K562 (cell line): ENCODE data around the gene ST14. TPM values are rescaled to one million over a fixed set of nuclear protein-coding genes. Genes with fewer than 3 reads are reported as not detected.

ENCODE experiments used
- ATAC-seq: fragments of 200-7000 bp; cut with Tn5 transposase; 3 replicates; pipeline ENCODE4 v1.9.1; 2020; ENCODE audit warnings: moderate library complexity
- BruUV-seq: library from RNA; stranded (reverse); fragments of 400-500 nt; replicated peaks from 2 replicates; lab custom pipeline; 2021; lab: Mats Ljungman, UMichigan
- CTCF ChIA-PET: fragments of 300-600 bp; formaldehyde crosslinking; extraction: SDS; loops from one replicate; lab custom pipeline; 2021; ENCODE audit warnings: low intra/inter-chr PET ratio; lab: Yijun Ruan, JAX
- POLR2A ChIA-PET: fragments of 300-600, 350-650 bp; sonication (Branson Sonifier 250); formaldehyde crosslinking; extraction: SDS; loops from one replicate; lab custom pipeline; 2021; ENCODE audit warnings: antibody characterized with exemption, inconsistent platforms; lab: Yijun Ruan, JAX
- DNase-seq, 4 experiments: peaks; one replicate each; pipeline versions ENCODE4 v3.0.0 to v3.0.0-alpha.2; 2011 to 2018; ENCODE audit warnings: low spot score in 3 of 4, mixed read lengths in 3 of 4; ENCODE audit errors: extremely low read depth in 1 of 4
- FAIRE-seq: peaks from 2 replicates; lab custom pipeline; 2011; peaks lifted over from hg19 to GRCh38; lab: Jason Lieb, UNC
- H2AFZ ChIP-seq: 2 replicates; pipeline ENCODE4 v1.6.0; 2011; ENCODE audit warnings: low read depth, low read length, control low read depth, inconsistent platforms
- H3K27ac ChIP-seq: fragments of 200-600 bp; 3 replicates; pipeline ENCODE4 v1.8.0; 2011; ENCODE audit warnings: low read depth, mild to moderate bottlenecking, control low read depth, inconsistent platforms, low read length, moderate library complexity, mixed read lengths; ENCODE audit errors: extremely low read depth
- H3K27me3 ChIP-seq, 2 experiments: fragments of 300-600 bp in 1 of 2; 2 replicates in 1 of 2; 3 replicates in 1 of 2; pipeline versions ENCODE4 v1.6.0 to v1.8.0; 2011; ENCODE audit warnings: inconsistent platforms in 2 of 2, low read length in 2 of 2, mild to moderate bottlenecking in 1 of 2, mixed read lengths in 1 of 2, moderate library complexity in 1 of 2; ENCODE audit not compliant: control insufficient read depth in 2 of 2, insufficient read depth in 2 of 2
- H3K36me3 ChIP-seq: fragments of 300-600 bp; 3 replicates; pipeline ENCODE4 v1.8.0; 2011; ENCODE audit warnings: mild to moderate bottlenecking, low read length, inconsistent platforms; ENCODE audit not compliant: control insufficient read depth, insufficient read depth
- H3K4me1 ChIP-seq, 2 experiments: fragments of 200-600 bp in 1 of 2; replicated peaks in 1 of 2; 2 replicates in 1 of 2; 3 replicates in 1 of 2; pipeline versions ENCODE4 v1.5.1 to v1.8.0; 2011; ENCODE audit warnings: inconsistent platforms in 2 of 2, low read length in 2 of 2, mild to moderate bottlenecking in 1 of 2, mixed read lengths in 1 of 2, moderate library complexity in 1 of 2; ENCODE audit not compliant: control insufficient read depth in 2 of 2, insufficient read depth in 2 of 2
- H3K4me2 ChIP-seq: 2 replicates; pipeline ENCODE4 v1.6.1; 2011; ENCODE audit warnings: low read length, control low read depth, inconsistent platforms, mixed read lengths; ENCODE audit not compliant: insufficient read depth
- H3K4me3 ChIP-seq: fragments of 200-600 bp; sonication (generic), shearing (Covaris generic); 2 replicates; pipeline ENCODE4 v1.5.1; 2016; ENCODE audit warnings: control low read depth, inconsistent platforms
- H3K79me2 ChIP-seq: fragments of 200-600 bp; 3 replicates; pipeline ENCODE4 v1.8.0; 2011; ENCODE audit warnings: low read length, inconsistent platforms; ENCODE audit not compliant: control insufficient read depth, insufficient read depth
- H3K9ac ChIP-seq, 2 experiments: 2 replicates each; pipeline versions ENCODE4 v1.6.0 to v1.6.1; 2011; ENCODE audit warnings: low read depth in 2 of 2, low read length in 2 of 2, control low read depth in 1 of 2, inconsistent platforms in 1 of 2, mild to moderate bottlenecking in 1 of 2, mixed read lengths in 1 of 2; ENCODE audit not compliant: insufficient read depth in 1 of 2
- H3K9me1 ChIP-seq: one replicate; pipeline ENCODE4 v1.6.0; 2011; ENCODE audit warnings: inconsistent platforms, mild to moderate bottlenecking, low read length, moderate library complexity; ENCODE audit not compliant: control insufficient read depth, insufficient read depth
- H3K9me3 ChIP-seq: replicated peaks from 2 replicates; pipeline ENCODE4 v1.5.1; 2011; ENCODE audit warnings: low read depth, low read length, inconsistent platforms; ENCODE audit not compliant: control insufficient read depth, insufficient read depth
- H4K20me1 ChIP-seq: replicated peaks from 2 replicates; pipeline ENCODE4 v1.6.1; 2011; ENCODE audit warnings: low read length, inconsistent platforms, mixed read lengths; ENCODE audit not compliant: control insufficient read depth, insufficient read depth
- KDM4B ChIP-seq, 2 experiments: fragments of 450-650 bp in 1 of 2; sonication (generic) in 1 of 2; IDR thresholded peaks; 2 replicates each; pipeline ENCODE4 v1.6.1; 2016 to 2017; ENCODE audit warnings: borderline replicate concordance in 2 of 2, antibody characterized with exemption in 1 of 2, low read depth in 1 of 2, mild to moderate bottlenecking in 1 of 2
- POLR2AphosphoS5 ChIP-seq: IDR thresholded peaks from 2 replicates; pipeline ENCODE4 v1.6.1; 2011; ENCODE audit warnings: mild to moderate bottlenecking, low read depth, low read length, moderate library complexity; ENCODE audit not compliant: control insufficient read depth, insufficient read depth
- SP2 ChIP-seq: IDR thresholded peaks from 2 replicates; pipeline ENCODE4 v1.6.1; 2011; ENCODE audit warnings: mild to moderate bottlenecking, low read depth, low read length, moderate library complexity; ENCODE audit not compliant: poor library complexity, severe bottlenecking; ENCODE audit errors: extremely low read depth
- ZFP36 ChIP-seq: fragments of 150-350 bp; IDR thresholded peaks from 2 replicates; pipeline ENCODE4 v1.6.1; 2018; ENCODE audit warnings: low read length, low read depth; ENCODE audit not compliant: partially characterized antibody
- WGBS: fragments of 100-300 bp; shearing (Covaris generic); methylation state at CpG from one replicate; pipeline ENCODE4 v1.1.6; 2016; ENCODE audit warnings: low coverage, mixed read lengths; ENCODE audit not compliant: insufficient coverage; ENCODE audit errors: missing lambda C conversion rate; 5-methylcytosine and 5-hydroxymethylcytosine counted together
- in situ Hi-C: fragments of 300-500 bp; cut with MboI; formaldehyde crosslinking; loops from 4 replicates; pipeline ENCODE4 v1.15.0; 2018; ENCODE audit warnings: inconsistent platforms, mixed read lengths
- intact Hi-C: fragments of 100-400 bp; cut with micrococcal nuclease; formaldehyde crosslinking; loops from 2 replicates; pipeline ENCODE4 v1.14.2; 2022
- polyA plus RNA-seq, 8 experiments: library from polyadenylated mRNA; depleted of rRNA in 4 of 8; stranded (reverse) in 5 of 8; unstranded in 3 of 8; fragments of >200 nt; fragmentation: Nextera tagmentation in 2 of 8; fragmentation: Illumina TruSeq in 1 of 8; extraction: Ambion mirVana in 2 of 8; extraction: Trizol in 1 of 8; gene quantifications; 2 replicates each; pipeline versions ENCODE4 v1.2.1 to v1.2.3, GENCODE V29; 2011 to 2014; ENCODE audit warnings: inconsistent platforms in 1 of 8, missing spikeins in 1 of 8
- total RNA-seq, 7 experiments: library from RNA; depleted of rRNA in 6 of 7; stranded (reverse); fragments of >200 nt in 6 of 7; fragmentation: Illumina TruSeq in 2 of 7; extraction: Trizol in 2 of 7; gene quantifications; 2 replicates each; pipeline versions ENCODE4 v1.2.1 to v1.2.3, GENCODE V29; 2011 to 2021; ENCODE audit warnings: low replicate concordance in 1 of 7
- TF ChIP-seq, protein P1 (sequence below): fragments of 250-450 bp; sonication (Bioruptor Pico); IDR thresholded peaks from 2 replicates; pipeline ENCODE4 v1.8.0; 2022; ENCODE audit warnings: inconsistent platforms

Gene ST14
- total and polyA plus RNA-seq, 9 of the 15 experiments (the other 6 are each of a cell fraction or from before 2014, with no cell fraction given) = 0.08 to 0.20 TPM; not detected in 7

DNA sequence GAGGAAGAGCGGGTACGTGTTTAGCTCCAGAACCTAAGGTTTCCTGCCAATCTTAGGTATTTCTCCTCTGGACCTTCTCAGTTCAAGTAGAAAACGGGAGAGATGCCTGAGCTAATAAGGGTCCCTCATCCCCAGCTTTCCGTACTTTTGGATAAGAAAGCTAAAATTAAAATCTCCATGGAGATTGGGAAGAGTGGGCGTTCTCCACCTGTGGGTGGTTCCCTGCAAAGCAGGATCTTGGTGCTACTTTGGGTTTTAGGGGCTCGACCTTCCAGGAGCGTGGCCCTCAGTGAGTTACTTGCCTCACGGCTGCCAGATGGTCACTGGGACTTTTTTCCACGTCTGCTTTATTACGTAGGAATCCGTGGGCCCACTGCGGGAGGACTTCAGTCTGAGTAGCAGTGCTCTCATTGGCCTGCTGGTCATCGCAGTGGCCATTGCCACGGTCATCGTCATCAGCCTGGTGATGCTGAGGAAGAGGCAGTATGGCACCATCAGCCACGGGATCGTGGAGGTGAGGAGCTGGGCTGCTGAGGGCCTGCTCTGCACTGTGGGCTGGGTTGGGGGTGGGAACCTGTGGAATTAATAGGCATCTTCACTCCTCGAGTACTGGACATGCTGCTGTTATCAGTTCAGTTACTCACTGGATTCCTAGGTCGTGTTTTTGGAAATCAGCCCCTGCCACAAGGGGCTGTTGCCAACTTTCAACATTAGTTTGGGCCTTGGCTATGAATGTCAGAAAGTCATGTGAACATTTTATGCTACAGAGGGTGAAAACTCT lies 17.8 kb upstream of the ST14 start:
- Histone ChIP-seq H4K20me1 (0 out of 2 replicates have a peak, but pooled peaks cover 3% of the 10 kb centered on the region), H2AFZ (no peak overlapping the region), H3K79me2 (no peaks in the 10 kb centered on the region), H3K4me1 (no peaks in the 10 kb centered on the region), H3K9ac (no peak overlapping the region), H3K4me2 (no peak overlapping the region), H3K9me1 (peaks cover 4% of the 10 kb centered on the region), H3K27ac (no peak overlapping the region), H3K4me3 (no peak overlapping the region), H3K9me3 (no peaks in the 10 kb centered on the region), H3K36me3 (peaks cover 78% of the 10 kb centered on the region), H3K27me3 (no peaks in the 10 kb centered on the region)
- DNase-seq (no peak), ATAC-seq (no peak), FAIRE-seq (no peak)
- intact Hi-C loops (no loop called here), in situ Hi-C loops (no loop called here)
- ChIA-PET POLR2A (no interaction called here), CTCF (no interaction called here)
- BruUV-seq = no TSS peak
- TF ChIP-seq ZFP36 (no peak), SP2 (no peak), KDM4B (IDR thresholded peaks at IDR 0.05; ENCODE audit: borderline replicate concordance in 2 of 2, low read depth in 1 of 2) (no peak), POLR2AphosphoS5 (peak; percentile 24; the same call in 1 of the 2 replicates)
- TF ChIP-seq, protein P1, sequence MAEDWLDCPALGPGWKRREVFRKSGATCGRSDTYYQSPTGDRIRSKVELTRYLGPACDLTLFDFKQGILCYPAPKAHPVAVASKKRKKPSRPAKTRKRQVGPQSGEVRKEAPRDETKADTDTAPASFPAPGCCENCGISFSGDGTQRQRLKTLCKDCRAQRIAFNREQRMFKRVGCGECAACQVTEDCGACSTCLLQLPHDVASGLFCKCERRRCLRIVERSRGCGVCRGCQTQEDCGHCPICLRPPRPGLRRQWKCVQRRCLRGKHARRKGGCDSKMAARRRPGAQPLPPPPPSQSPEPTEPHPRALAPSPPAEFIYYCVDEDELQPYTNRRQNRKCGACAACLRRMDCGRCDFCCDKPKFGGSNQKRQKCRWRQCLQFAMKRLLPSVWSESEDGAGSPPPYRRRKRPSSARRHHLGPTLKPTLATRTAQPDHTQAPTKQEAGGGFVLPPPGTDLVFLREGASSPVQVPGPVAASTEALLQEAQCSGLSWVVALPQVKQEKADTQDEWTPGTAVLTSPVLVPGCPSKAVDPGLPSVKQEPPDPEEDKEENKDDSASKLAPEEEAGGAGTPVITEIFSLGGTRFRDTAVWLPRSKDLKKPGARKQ (CRISPR knock-in tag) = no peak
- 86% methylated on average over 19 of the region's 19 CpGs for WGBS
